Fibroblast of lung (primary cell): Measurements from ENCODE around the gene MAP2K5. TPM values are rescaled to one million over a fixed set of nuclear protein-coding genes. Genes with fewer than 3 reads are reported as not detected.

Experiments used
- DNase-seq, 2 donors: peaks; one replicate each; pipeline versions ENCODE4 v3.0.0 to v3.0.0-alpha.2; 2010; ENCODE audit warnings: low read depth in 2 of 2
- H2AFZ ChIP-seq: 2 replicates; pipeline ENCODE4 v1.5.1; 2012; ENCODE audit warnings: low read length, control low read depth, inconsistent platforms
- H3K27ac ChIP-seq: 2 replicates; pipeline ENCODE4 v1.5.1; 2011; ENCODE audit warnings: low read length, control low read depth; ENCODE audit not compliant: insufficient read depth
- H3K27me3 ChIP-seq: 2 replicates; pipeline ENCODE4 v1.5.1; 2011; ENCODE audit warnings: mild to moderate bottlenecking, low read length; ENCODE audit not compliant: control insufficient read depth, insufficient read depth
- H3K36me3 ChIP-seq: 2 replicates; pipeline ENCODE4 v1.5.1; 2011; ENCODE audit warnings: low read length; ENCODE audit not compliant: control insufficient read depth, insufficient read depth
- H3K4me1 ChIP-seq: 2 replicates; pipeline ENCODE4 v1.5.1; 2011; ENCODE audit warnings: low read length; ENCODE audit not compliant: control insufficient read depth, insufficient read depth; ENCODE audit errors: extremely low read depth
- H3K4me2 ChIP-seq: 2 replicates; pipeline ENCODE4 v1.5.1; 2011; ENCODE audit warnings: low read length, control low read depth; ENCODE audit not compliant: insufficient read depth; ENCODE audit errors: extremely low read depth
- H3K4me3 ChIP-seq, 4 experiments: fragments of 200-600 bp in 1 of 4; sonication (generic) in 1 of 4; replicated peaks in 1 of 4; 2 replicates each; pipeline ENCODE4 v1.5.1; 2011 to 2016; ENCODE audit warnings: low read length in 4 of 4, low read depth in 3 of 4, mild to moderate bottlenecking in 3 of 4, control low read depth in 2 of 4, inconsistent platforms in 1 of 4, mixed read lengths in 1 of 4; ENCODE audit not compliant: insufficient read depth in 1 of 4; ENCODE audit errors: control extremely low read depth in 1 of 4
- H3K79me2 ChIP-seq: 2 replicates; pipeline ENCODE4 v1.5.1; 2012; ENCODE audit warnings: mild to moderate bottlenecking, low read length, inconsistent platforms; ENCODE audit not compliant: control insufficient read depth, insufficient read depth
- H3K9ac ChIP-seq: 2 replicates; pipeline ENCODE4 v1.5.1; 2011; ENCODE audit warnings: mild to moderate bottlenecking, low read length, control low read depth; ENCODE audit not compliant: insufficient read depth
- H3K9me3 ChIP-seq: 2 replicates; pipeline ENCODE4 v1.5.1; 2012; ENCODE audit warnings: low read depth, low read length; ENCODE audit not compliant: control insufficient read depth, insufficient read depth
- H4K20me1 ChIP-seq: 2 replicates; pipeline ENCODE4 v1.5.1; 2011; ENCODE audit warnings: low read length; ENCODE audit not compliant: control insufficient read depth, insufficient read depth; ENCODE audit errors: extremely low read depth
- EZH2 ChIP-seq: IDR thresholded peaks from 2 replicates; pipeline ENCODE4 v1.5.1; 2012; ENCODE audit warnings: low read length, control low read depth, mild to moderate bottlenecking; ENCODE audit errors: missing control alignments
- polyA plus RNA-seq, 2 donors: library from polyadenylated mRNA; depleted of rRNA in 1 of 2; stranded (reverse) in 1 of 2; unstranded in 1 of 2; fragments of >200 nt; gene quantifications; 2 replicates each; pipeline ENCODE4 v1.2.1, GENCODE V29; 2011 to 2012; ENCODE audit warnings: missing spikeins in 1 of 2
- total RNA-seq: library from RNA; depleted of rRNA; stranded (reverse); fragments of >200 nt; gene quantifications from 2 replicates; pipeline ENCODE4 v1.2.1, GENCODE V29; 2014
- TF ChIP-seq, protein P1 (sequence below), 2 donors: IDR thresholded peaks in 1 of 2; conservative IDR thresholded peaks in 1 of 2; 1 replicate in 1 of 2; 2 replicates in 1 of 2; pipeline ENCODE4 v1.5.1; 2011 to 2012; ENCODE audit warnings: low read length in 2 of 2, control low read depth in 1 of 2, inconsistent platforms in 1 of 2, low read depth in 1 of 2, mild to moderate bottlenecking in 1 of 2

Gene MAP2K5
- total and polyA plus RNA-seq, 2 donors (not counting 1 experiment from before 2014, with no cell fraction given): 5.7 to 10.2 TPM

GRCh38 chr15:67585681-67586080, 43.2 kb downstream of the MAP2K5 start:
- DNase-seq: no peak
- no peaks in the 10 kb centered on the region for H3K9me3 ChIP-seq

DNA sequence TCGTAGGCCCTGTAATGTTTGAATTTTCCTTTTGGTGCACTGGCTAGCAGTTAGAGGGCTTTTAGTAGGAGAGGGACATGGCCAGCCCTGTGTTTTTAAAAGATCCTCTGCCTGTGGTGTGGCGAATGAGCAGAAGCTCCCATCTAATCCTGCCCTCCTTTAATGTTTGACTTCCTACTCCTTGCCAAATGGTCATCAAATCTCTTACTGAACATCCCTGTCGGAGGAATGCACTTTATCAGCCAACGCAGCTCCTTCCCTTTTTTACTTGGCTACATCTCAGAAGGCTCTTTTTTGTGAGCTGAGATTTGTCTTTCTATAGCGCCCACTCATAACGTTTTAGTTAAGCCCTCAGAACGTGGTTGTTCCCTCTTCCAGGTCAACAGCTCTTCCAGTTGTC, 44.8 kb downstream of the MAP2K5 start:
- Histone ChIP-seq H3K27me3 (no peaks in the 10 kb centered on the region), H3K4me1 (no peaks in the 10 kb centered on the region), H3K79me2 (no peaks in the 10 kb centered on the region), H3K9me3 (no peaks in the 10 kb centered on the region), H3K27ac (no peak overlapping the region), H3K4me3 (no peak overlapping the region), H3K9ac (no peak overlapping the region), H4K20me1 (no peaks in the 10 kb centered on the region), H2AFZ (no peak overlapping the region), H3K4me2 (no peak overlapping the region), H3K36me3 (no peaks in the 10 kb centered on the region)
- DNase-seq: no peak
- TF ChIP-seq, protein P1, sequence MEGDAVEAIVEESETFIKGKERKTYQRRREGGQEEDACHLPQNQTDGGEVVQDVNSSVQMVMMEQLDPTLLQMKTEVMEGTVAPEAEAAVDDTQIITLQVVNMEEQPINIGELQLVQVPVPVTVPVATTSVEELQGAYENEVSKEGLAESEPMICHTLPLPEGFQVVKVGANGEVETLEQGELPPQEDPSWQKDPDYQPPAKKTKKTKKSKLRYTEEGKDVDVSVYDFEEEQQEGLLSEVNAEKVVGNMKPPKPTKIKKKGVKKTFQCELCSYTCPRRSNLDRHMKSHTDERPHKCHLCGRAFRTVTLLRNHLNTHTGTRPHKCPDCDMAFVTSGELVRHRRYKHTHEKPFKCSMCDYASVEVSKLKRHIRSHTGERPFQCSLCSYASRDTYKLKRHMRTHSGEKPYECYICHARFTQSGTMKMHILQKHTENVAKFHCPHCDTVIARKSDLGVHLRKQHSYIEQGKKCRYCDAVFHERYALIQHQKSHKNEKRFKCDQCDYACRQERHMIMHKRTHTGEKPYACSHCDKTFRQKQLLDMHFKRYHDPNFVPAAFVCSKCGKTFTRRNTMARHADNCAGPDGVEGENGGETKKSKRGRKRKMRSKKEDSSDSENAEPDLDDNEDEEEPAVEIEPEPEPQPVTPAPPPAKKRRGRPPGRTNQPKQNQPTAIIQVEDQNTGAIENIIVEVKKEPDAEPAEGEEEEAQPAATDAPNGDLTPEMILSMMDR (conservative IDR thresholded peaks at IDR 0.05 in 1 of 2, IDR thresholded peaks at IDR 0.05 in 1 of 2; ENCODE audit: low read depth in 1 of 2, low read length in 2 of 2): no peak
- no peak for TF ChIP-seq EZH2

More at GRCh38 chr15:67585681-67586080, 43.2 kb downstream of the MAP2K5 start:
- Histone ChIP-seq H4K20me1 (no peaks in the 10 kb centered on the region), H3K4me2 (no peak overlapping the region), H3K36me3 (no peaks in the 10 kb centered on the region), H2AFZ (no peak overlapping the region), H3K4me3 (no peak overlapping the region), H3K27ac (no peak overlapping the region), H3K9ac (no peak overlapping the region), H3K4me1 (no peaks in the 10 kb centered on the region), H3K27me3 (no peaks in the 10 kb centered on the region), H3K79me2 (no peaks in the 10 kb centered on the region)
- TF ChIP-seq EZH2: no peak

GRCh38 chr15:67587754-67588153, 45.3 kb downstream of the MAP2K5 start:
- no peaks in the 10 kb centered on the region for H3K36me3 ChIP-seq
- no peaks in the 10 kb centered on the region for H4K20me1 ChIP-seq
- H3K9ac ChIP-seq: no peak overlapping the region
- no peak overlapping the region for H2AFZ ChIP-seq
- no peak overlapping the region for H3K4me3 ChIP-seq
- TF ChIP-seq, protein P1 (conservative IDR thresholded peaks at IDR 0.05 in 1 of 2, IDR thresholded peaks at IDR 0.05 in 1 of 2; ENCODE audit: low read depth in 1 of 2, low read length in 2 of 2): no peak
- TF ChIP-seq EZH2: no peak
- H3K4me1 ChIP-seq: no peaks in the 10 kb centered on the region
- no peaks in the 10 kb centered on the region for H3K79me2 ChIP-seq
- H3K9me3 ChIP-seq: no peaks in the 10 kb centered on the region
- no peak overlapping the region for H3K4me2 ChIP-seq
- no peak for DNase-seq
- no peaks in the 10 kb centered on the region for H3K27me3 ChIP-seq
- no peak overlapping the region for H3K27ac ChIP-seq
